ENCODE measurements around the gene PTGIS. TPM values are rescaled to one million over a fixed set of nuclear protein-coding genes. Genes with fewer than 3 reads are reported as not detected.

PTGIS gene
- polyA plus RNA-seq, 3 donors = not detected

- Histone ChIP-seq H3K9me3 (replicated peaks in 1 of 2; ENCODE audit: control insufficient read depth in 1 of 2, insufficient read depth in 1 of 2, low read length in 2 of 2) (no peaks in the 10 kb centered on the region), H3K79me2 (ENCODE audit: insufficient read depth, low read length) (no peaks in the 10 kb centered on the region), H3K27ac (ENCODE audit: low read depth in 1 of 2, low read length in 2 of 2) (no peak overlapping the region), H2AFZ (ENCODE audit: insufficient read depth, low read depth, low read length, poor library complexity, severe bottlenecking) (no peak overlapping the region), H4K20me1 (ENCODE audit: insufficient read depth, low read length) (no peaks in the 10 kb centered on the region), H3K4me3 (replicated peaks in 1 of 3; ENCODE audit: low read depth in 2 of 3, low read length in 3 of 3) (no peak overlapping the region), H3K9ac (ENCODE audit: insufficient read depth, low read length, poor library complexity, severe bottlenecking) (no peak overlapping the region), H3K4me2 (replicated peaks; ENCODE audit: extremely low read depth, low read length, poor library complexity, severe bottlenecking) (no peak overlapping the region), H3K4me1 (ENCODE audit: control insufficient read depth in 1 of 2, insufficient read depth in 2 of 2, low read length in 2 of 2) (no peaks in the 10 kb centered on the region), H3K36me3 (replicated peaks in 1 of 2; ENCODE audit: control insufficient read depth in 1 of 2, insufficient read depth in 2 of 2, low read length in 2 of 2) (no peaks in the 10 kb centered on the region), H3K27me3 (ENCODE audit: control insufficient read depth in 2 of 2, insufficient read depth in 2 of 2, low read length in 2 of 2) (no peaks in the 10 kb centered on the region)
- Mint-ChIP-seq H3K9me3 (no peaks in the 10 kb centered on the region), H3K4me3 (no peak overlapping the region), H3K27me3 (ENCODE audit: low read depth in 3 of 3) (peaks cover 8 to 10% (median 10%) of the 10 kb centered on the region in 3 donors), H3K36me3 (no peaks in the 10 kb centered on the region), H3K4me1 (no peaks in the 10 kb centered on the region), H3K27ac (no peak overlapping the region)
- no peak for DNase-seq
- intact Hi-C loops (cut with micrococcal nuclease) = no loop called here
- TF ChIP-seq CTCF (IDR thresholded peaks at IDR 0.05) = no peak
- 91% methylated on average over 7 of the region's 11 CpGs for WGBS (ENCODE audit: insufficient coverage)
Observed at GRCh38 chr20:49513009-49513408, 54.9 kb downstream of the PTGIS start.

GRCh38 chr20:49511788-49512525, 56.0 kb downstream of the PTGIS start:
- no peaks in the 10 kb centered on the region for H3K4me1 ChIP-seq (ENCODE audit: control insufficient read depth in 1 of 2, insufficient read depth in 2 of 2, low read length in 2 of 2)
- intact Hi-C loops (cut with micrococcal nuclease) = no loop called here
- no peak overlapping the region for H3K4me2 ChIP-seq (replicated peaks; ENCODE audit: extremely low read depth, low read length, poor library complexity, severe bottlenecking)
- Mint-ChIP-seq H3K4me1 (no peaks in the 10 kb centered on the region), H3K9me3 (no peaks in the 10 kb centered on the region), H3K27ac (no peak overlapping the region), H3K4me3 (no peak overlapping the region), H3K27me3 (ENCODE audit: low read depth in 3 of 3) (peaks cover 8 to 10% (median 10%) of the 10 kb centered on the region in 3 donors), H3K36me3 (no peaks in the 10 kb centered on the region)
- no peaks in the 10 kb centered on the region for H3K79me2 ChIP-seq (ENCODE audit: insufficient read depth, low read length)
- H3K27ac ChIP-seq (ENCODE audit: low read depth in 1 of 2, low read length in 2 of 2) = no peak overlapping the region
- H3K9ac ChIP-seq (ENCODE audit: insufficient read depth, low read length, poor library complexity, severe bottlenecking) = no peak overlapping the region
- H2AFZ ChIP-seq (ENCODE audit: insufficient read depth, low read depth, low read length, poor library complexity, severe bottlenecking) = no peak overlapping the region
- no peaks in the 10 kb centered on the region for H3K36me3 ChIP-seq (replicated peaks in 1 of 2; ENCODE audit: control insufficient read depth in 1 of 2, insufficient read depth in 2 of 2, low read length in 2 of 2)
- no peaks in the 10 kb centered on the region for H3K27me3 ChIP-seq (ENCODE audit: control insufficient read depth in 2 of 2, insufficient read depth in 2 of 2, low read length in 2 of 2)
- no peak for DNase-seq
- no peak for TF ChIP-seq CTCF (IDR thresholded peaks at IDR 0.05)
- 86% methylated on average over 2 of the region's 2 CpGs for WGBS (ENCODE audit: insufficient coverage)
- no peak overlapping the region for H3K4me3 ChIP-seq (replicated peaks in 1 of 3; ENCODE audit: low read depth in 2 of 3, low read length in 3 of 3)
- no peaks in the 10 kb centered on the region for H3K9me3 ChIP-seq (replicated peaks in 1 of 2; ENCODE audit: control insufficient read depth in 1 of 2, insufficient read depth in 1 of 2, low read length in 2 of 2)
- H4K20me1 ChIP-seq (ENCODE audit: insufficient read depth, low read length) = no peaks in the 10 kb centered on the region
